HL-60 (cell line): ENCODE data around the gene THAP9.

Experiments used
- DNase-seq, 2 experiments: peaks; one replicate each; pipeline ENCODE4 v3.0.0-alpha.2; 2010 to 2020; ENCODE audit warnings: low read depth in 1 of 2, low spot score in 1 of 2
- H3K27ac ChIP-seq: fragments of 250-450 bp; sonication (Bioruptor Pico); replicated peaks from 2 replicates; pipeline ENCODE4 v1.5.1; 2020; ENCODE audit warnings: mild to moderate bottlenecking, moderate library complexity
- H3K27me3 ChIP-seq: fragments of 250-450 bp; sonication (Bioruptor Pico); 2 replicates; pipeline ENCODE4 v1.5.1; 2021; ENCODE audit warnings: mild to moderate bottlenecking, moderate library complexity; ENCODE audit not compliant: insufficient read depth, poor library complexity, severe bottlenecking
- H3K4me3 ChIP-seq: replicated peaks from 2 replicates; pipeline ENCODE4 v1.5.1; 2011; ENCODE audit warnings: mild to moderate bottlenecking, control low read depth, low read length; ENCODE audit not compliant: insufficient read depth
- CTCF ChIP-seq: IDR thresholded peaks from one replicate; pipeline ENCODE4 v1.5.1; 2011; ENCODE audit warnings: low read length, control low read depth, inconsistent platforms; ENCODE audit not compliant: insufficient read depth
- GABPA ChIP-seq: IDR thresholded peaks from 2 replicates; pipeline ENCODE4 v1.6.1; 2012; ENCODE audit warnings: low read depth
- POLR2AphosphoS5 ChIP-seq: IDR thresholded peaks from 2 replicates; pipeline ENCODE4 v1.6.1; 2012; ENCODE audit warnings: low read depth
- REST ChIP-seq: IDR thresholded peaks from 2 replicates; pipeline ENCODE4 v1.6.1; 2012; ENCODE audit warnings: low read depth; ENCODE audit not compliant: insufficient replicate concordance
- SPI1 ChIP-seq: IDR thresholded peaks from 2 replicates; pipeline ENCODE4 v1.6.1; 2012; ENCODE audit warnings: low read depth, mild to moderate bottlenecking, borderline replicate concordance

Gene THAP9

GRCh38 chr4:82965763-82966162, 65.2 kb downstream of the THAP9 start:
- no peak for DNase-seq
- H3K27me3 ChIP-seq = no peaks in the 10 kb centered on the region
- no peak overlapping the region for H3K4me3 ChIP-seq
- no peak for TF ChIP-seq GABPA
- TF ChIP-seq SPI1 = no peak
- TF ChIP-seq CTCF = no peak
- TF ChIP-seq POLR2AphosphoS5 = no peak
- no peak for TF ChIP-seq REST
- H3K27ac ChIP-seq = no peak overlapping the region

- no peaks in the 10 kb centered on the region for H3K27me3 ChIP-seq
- TF ChIP-seq SPI1 (no peak), REST (no peak)
- DNase-seq = no peak
- no peak overlapping the region for H3K27ac ChIP-seq
- no peak overlapping the region for H3K4me3 ChIP-seq
These were observed 68.4 kb downstream of the THAP9 start for GRCh38 chr4:82968972-82969371.

GRCh38 chr4:82969414-82969813, 68.9 kb downstream of the THAP9 start:
- Histone ChIP-seq H3K4me3 (no peak overlapping the region), H3K27ac (no peak overlapping the region), H3K27me3 (no peaks in the 10 kb centered on the region)
- no peak for TF ChIP-seq REST
- TF ChIP-seq SPI1 = no peak
- no peak for TF ChIP-seq POLR2AphosphoS5
- no peak for TF ChIP-seq CTCF
- no peak for TF ChIP-seq GABPA
- DNase-seq = no peak
